ENCODE results near the gene RNASE12.
"Not testable (repeated sequence)": the region's sequence is repeated elsewhere in the genome, so short reads cannot be mapped to it uniquely, and the experiment has no call there.

RNASE12 gene

GRCh38 chr14:20578784-20579502 lies 12.2 kb downstream of the RNASE12 start:
- no peak for DNase-seq (ENCODE audit: low read depth, low spot score)
- Histone ChIP-seq H3K9me3 (ENCODE audit: low read depth, low read length) (no peaks in the 10 kb centered on the region), H3K4me3 (no peak overlapping the region), H3K27ac (no peak overlapping the region), H3K36me3 (ENCODE audit: insufficient read depth, low read length) (no peaks in the 10 kb centered on the region), H3K9ac (ENCODE audit: insufficient read length) (no peak overlapping the region)
- TF ChIP-seq EZH2 (IDR thresholded peaks at IDR 0.05) (no peak), POLR2AphosphoS5 (IDR thresholded peaks at IDR 0.05; ENCODE audit: borderline replicate concordance, low read depth, low read length) (no peak), FOXP2 (optimal IDR thresholded peaks at IDR 0.05; ENCODE audit: control extremely low read depth, extremely low read length, insufficient read depth) (no peak)

- H3K27ac ChIP-seq, result no peak overlapping the region
- no peaks in the 10 kb centered on the region for H3K36me3 ChIP-seq (ENCODE audit: insufficient read depth, low read length)
- TF ChIP-seq POLR2AphosphoS5 (IDR thresholded peaks at IDR 0.05; ENCODE audit: borderline replicate concordance, low read depth, low read length) (no peak), FOXP2 (optimal IDR thresholded peaks at IDR 0.05; ENCODE audit: control extremely low read depth, extremely low read length, insufficient read depth) (no peak), EZH2 (IDR thresholded peaks at IDR 0.05) (no peak)
- no peak overlapping the region for H3K9ac ChIP-seq (ENCODE audit: insufficient read length)
- H3K4me3 ChIP-seq, result no peak overlapping the region
- no peaks in the 10 kb centered on the region for H3K9me3 ChIP-seq (ENCODE audit: low read depth, low read length)
- no peak for DNase-seq (ENCODE audit: low read depth, low spot score)
These were observed 12.9 kb downstream of the RNASE12 start for GRCh38 chr14:20578325-20578724.

GRCh38 chr14:20572382-20572990 lies 18.7 kb downstream of the RNASE12 start:
- H3K27ac ChIP-seq; DNase-seq (ENCODE audit: low read depth, low spot score); H3K9me3 ChIP-seq (ENCODE audit: low read depth, low read length); H3K4me3 ChIP-seq; H3K36me3 ChIP-seq (ENCODE audit: insufficient read depth, low read length); H3K9ac ChIP-seq (ENCODE audit: insufficient read length): not testable (repeated sequence)

- H3K4me3 ChIP-seq; H3K36me3 ChIP-seq (ENCODE audit: insufficient read depth, low read length); H3K27ac ChIP-seq; DNase-seq (ENCODE audit: low read depth, low spot score); H3K9me3 ChIP-seq (ENCODE audit: low read depth, low read length); H3K9ac ChIP-seq (ENCODE audit: insufficient read length): not testable (repeated sequence)
These were observed 20.5 kb downstream of the RNASE12 start for GRCh38 chr14:20570720-20571119.

- H3K4me3 ChIP-seq; H3K9ac ChIP-seq (ENCODE audit: insufficient read length); H3K27ac ChIP-seq; DNase-seq (ENCODE audit: low read depth, low spot score); H3K36me3 ChIP-seq (ENCODE audit: insufficient read depth, low read length); H3K9me3 ChIP-seq (ENCODE audit: low read depth, low read length): not testable (repeated sequence)
These were observed 21.3 kb downstream of the RNASE12 start for GRCh38 chr14:20569865-20570264.

- DNase-seq (ENCODE audit: low read depth, low spot score), result no peak
- Histone ChIP-seq H3K9ac (ENCODE audit: insufficient read length) (no peak overlapping the region), H3K9me3 (ENCODE audit: low read depth, low read length) (no peaks in the 10 kb centered on the region), H3K27ac (no peak overlapping the region), H3K36me3 (ENCODE audit: insufficient read depth, low read length) (no peaks in the 10 kb centered on the region), H3K4me3 (no peak overlapping the region)
- TF ChIP-seq EZH2 (IDR thresholded peaks at IDR 0.05), result no peak
- no peak for TF ChIP-seq POLR2AphosphoS5 (IDR thresholded peaks at IDR 0.05; ENCODE audit: borderline replicate concordance, low read depth, low read length)
- TF ChIP-seq FOXP2 (optimal IDR thresholded peaks at IDR 0.05; ENCODE audit: control extremely low read depth, extremely low read length, insufficient read depth), result no peak
These were observed 22.1 kb downstream of the RNASE12 start for GRCh38 chr14:20569066-20569465.

GRCh38 chr14:20568393-20568792 lies 22.8 kb downstream of the RNASE12 start:
- H3K4me3 ChIP-seq, result no peak overlapping the region
- no peaks in the 10 kb centered on the region for H3K36me3 ChIP-seq (ENCODE audit: insufficient read depth, low read length)
- no peaks in the 10 kb centered on the region for H3K9me3 ChIP-seq (ENCODE audit: low read depth, low read length)
- no peak overlapping the region for H3K9ac ChIP-seq (ENCODE audit: insufficient read length)
- H3K27ac ChIP-seq, result no peak overlapping the region
- DNase-seq (ENCODE audit: low read depth, low spot score), result no peak
- TF ChIP-seq EZH2 (IDR thresholded peaks at IDR 0.05) (no peak), FOXP2 (optimal IDR thresholded peaks at IDR 0.05; ENCODE audit: control extremely low read depth, extremely low read length, insufficient read depth) (no peak), POLR2AphosphoS5 (IDR thresholded peaks at IDR 0.05; ENCODE audit: borderline replicate concordance, low read depth, low read length) (no peak)

GRCh38 chr14:20567199-20567598 lies 24.0 kb downstream of the RNASE12 start:
- not testable (repeated sequence) for H3K9me3 ChIP-seq (ENCODE audit: low read depth, low read length); DNase-seq (ENCODE audit: low read depth, low spot score); H3K36me3 ChIP-seq (ENCODE audit: insufficient read depth, low read length); H3K27ac ChIP-seq; H3K4me3 ChIP-seq; H3K9ac ChIP-seq (ENCODE audit: insufficient read length)

- TF ChIP-seq POLR2AphosphoS5 (IDR thresholded peaks at IDR 0.05; ENCODE audit: borderline replicate concordance, low read depth, low read length) (no peak), EZH2 (IDR thresholded peaks at IDR 0.05) (no peak), FOXP2 (optimal IDR thresholded peaks at IDR 0.05; ENCODE audit: control extremely low read depth, extremely low read length, insufficient read depth) (no peak)
- no peak overlapping the region for H3K27ac ChIP-seq
- no peak for DNase-seq (ENCODE audit: low read depth, low spot score)
- H3K9ac ChIP-seq (ENCODE audit: insufficient read length), result no peak overlapping the region
- no peaks in the 10 kb centered on the region for H3K9me3 ChIP-seq (ENCODE audit: low read depth, low read length)
- no peaks in the 10 kb centered on the region for H3K36me3 ChIP-seq (ENCODE audit: insufficient read depth, low read length)
- no peak overlapping the region for H3K4me3 ChIP-seq
These were observed 26.6 kb downstream of the RNASE12 start for GRCh38 chr14:20564501-20564997.
